HEK293T (cell line): ENCODE data around the gene C18orf63.

Source experiments
- BHLHE40 ChIP-seq: fragments of 450-650 bp; IDR thresholded peaks from 2 replicates; pipeline ENCODE4 v1.6.1; 2016; ENCODE audit warnings: mild to moderate bottlenecking, moderate library complexity, borderline replicate concordance
- CTBP1 ChIP-seq: fragments of 450-650 bp; IDR thresholded peaks from 2 replicates; pipeline ENCODE4 v1.6.1; 2016; ENCODE audit warnings: borderline replicate concordance
- FOXA1 ChIP-seq: fragments of 450-650 bp; IDR thresholded peaks from 2 replicates; pipeline ENCODE4 v1.6.1; 2016; ENCODE audit warnings: mild to moderate bottlenecking
- FOXK2 ChIP-seq: fragments of 450-650 bp; IDR thresholded peaks from 2 replicates; pipeline ENCODE4 v1.6.1; 2016; ENCODE audit warnings: mild to moderate bottlenecking
- HDGF ChIP-seq: fragments of 450-650 bp; IDR thresholded peaks from 2 replicates; pipeline ENCODE4 v1.6.1; 2017; ENCODE audit warnings: antibody characterized with exemption, borderline replicate concordance
- TARDBP ChIP-seq: fragments of 450-650 bp; IDR thresholded peaks from 2 replicates; pipeline ENCODE4 v1.6.1; 2016
- TF ChIP-seq, protein P1 (sequence below): fragments of 450-650 bp; IDR thresholded peaks from 2 replicates; pipeline ENCODE4 v1.6.1; 2016

DNA sequence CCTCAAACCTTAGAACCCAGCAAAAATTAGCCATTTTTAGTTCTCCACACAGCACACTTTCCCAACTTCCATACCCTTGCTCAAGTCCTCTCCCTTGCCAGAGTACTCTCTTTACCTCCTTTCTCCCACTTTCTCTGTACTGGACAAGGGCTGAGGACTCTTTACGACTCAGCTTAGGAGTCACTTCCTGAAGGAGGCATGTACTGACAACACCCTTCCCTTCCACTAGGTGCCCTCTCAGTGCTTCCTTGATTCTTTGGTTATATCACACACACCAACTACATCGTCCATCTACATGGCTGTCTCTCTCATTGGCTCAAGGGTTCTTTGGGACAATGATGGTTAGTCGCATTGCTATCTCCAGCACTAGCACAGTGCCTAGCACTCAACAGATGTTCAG is 5.2 kb upstream of the C18orf63 start:
- no peak for TF ChIP-seq CTBP1
- no peak for TF ChIP-seq FOXA1
- TF ChIP-seq FOXK2: no peak
- TF ChIP-seq BHLHE40: no peak
- TF ChIP-seq HDGF: no peak
- TF ChIP-seq TARDBP: no peak
- TF ChIP-seq, protein P1, sequence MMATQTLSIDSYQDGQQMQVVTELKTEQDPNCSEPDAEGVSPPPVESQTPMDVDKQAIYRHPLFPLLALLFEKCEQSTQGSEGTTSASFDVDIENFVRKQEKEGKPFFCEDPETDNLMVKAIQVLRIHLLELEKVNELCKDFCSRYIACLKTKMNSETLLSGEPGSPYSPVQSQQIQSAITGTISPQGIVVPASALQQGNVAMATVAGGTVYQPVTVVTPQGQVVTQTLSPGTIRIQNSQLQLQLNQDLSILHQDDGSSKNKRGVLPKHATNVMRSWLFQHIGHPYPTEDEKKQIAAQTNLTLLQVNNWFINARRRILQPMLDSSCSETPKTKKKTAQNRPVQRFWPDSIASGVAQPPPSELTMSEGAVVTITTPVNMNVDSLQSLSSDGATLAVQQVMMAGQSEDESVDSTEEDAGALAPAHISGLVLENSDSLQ: no peak
